CD4-positive, CD25-positive, alpha-beta regulatory T cell (primary cell): ENCODE results near the gene DENND6A. TPM values are rescaled to one million over a fixed set of nuclear protein-coding genes. Genes with fewer than 3 reads are reported as not detected.
"Not testable (repeated sequence)": the region's sequence is repeated elsewhere in the genome, so short reads cannot be mapped to it uniquely, and the experiment has no call there.

ENCODE experiments used
- ATAC-seq, 2 donors: fragments of 150-1000 bp; cut with Tn5 transposase; one replicate each; pipeline ENCODE4 v1.10.0; 2021; ENCODE audit warnings: low read depth in 2 of 2, moderate number of reproducible peaks in 2 of 2, moderate library complexity in 1 of 2
- DNase-seq, 3 donors: peaks; one replicate each; pipeline versions ENCODE4 v3.0.0 to v3.0.0-alpha.2; 2012 to 2022; ENCODE audit warnings: mixed read lengths in 1 of 3
- H3K27ac ChIP-seq: one replicate; pipeline ENCODE4 v1.7.0; 2013; ENCODE audit warnings: mild to moderate bottlenecking, low read length; ENCODE audit not compliant: insufficient read depth, poor library complexity, severe bottlenecking
- H3K27me3 ChIP-seq: one replicate; pipeline ENCODE4 v1.7.0; 2013; ENCODE audit warnings: low read length; ENCODE audit not compliant: control insufficient read depth, insufficient read depth
- H3K36me3 ChIP-seq: one replicate; pipeline ENCODE4 v1.7.0; 2013; ENCODE audit warnings: mild to moderate bottlenecking, low read length, moderate library complexity; ENCODE audit not compliant: control insufficient read depth, insufficient read depth
- H3K4me1 ChIP-seq: 2 replicates; pipeline ENCODE4 v1.7.0; 2013; ENCODE audit warnings: mild to moderate bottlenecking, low read length; ENCODE audit not compliant: insufficient read depth, control insufficient read depth, poor library complexity, severe bottlenecking
- H3K4me3 ChIP-seq: one replicate; pipeline ENCODE4 v1.7.0; 2013; ENCODE audit warnings: low read depth, mild to moderate bottlenecking, low read length, moderate library complexity
- H3K9me3 ChIP-seq, 2 experiments: 1 replicate in 1 of 2; 2 replicates in 1 of 2; pipeline ENCODE4 v1.7.0; 2013; ENCODE audit warnings: low read length in 2 of 2, mild to moderate bottlenecking in 1 of 2, moderate library complexity in 1 of 2; ENCODE audit not compliant: control insufficient read depth in 2 of 2
- H3K27ac Mint-ChIP-seq, 3 donors: one replicate each; pipeline ENCODE4 v1.8.0; 2020 to 2022; ENCODE audit warnings: mild to moderate bottlenecking in 3 of 3, mixed read lengths in 3 of 3, moderate library complexity in 2 of 3
- H3K27me3 Mint-ChIP-seq: one replicate; pipeline ENCODE4 v1.8.0; 2022; ENCODE audit warnings: mild to moderate bottlenecking, mixed read lengths
- H3K36me3 Mint-ChIP-seq: one replicate; pipeline ENCODE4 v1.8.0; 2020; ENCODE audit warnings: mixed read lengths
- H3K4me1 Mint-ChIP-seq, 4 donors: one replicate each; pipeline ENCODE4 v1.8.0; 2020 to 2022; ENCODE audit warnings: mixed read lengths in 4 of 4, mild to moderate bottlenecking in 1 of 4
- H3K4me3 Mint-ChIP-seq, 4 donors: one replicate each; pipeline ENCODE4 v1.8.0; 2020 to 2022; ENCODE audit warnings: mild to moderate bottlenecking in 4 of 4, mixed read lengths in 4 of 4, moderate library complexity in 3 of 4
- H3K9me3 Mint-ChIP-seq, 7 donors: one replicate each; pipeline ENCODE4 v1.8.0; 2020 to 2022; ENCODE audit warnings: mixed read lengths in 7 of 7, mild to moderate bottlenecking in 3 of 7, moderate library complexity in 2 of 7
- polyA plus RNA-seq, 4 donors: library from polyadenylated mRNA; unstranded; fragments of 300-500 nt; fragmentation: Illumina TruSeq; gene quantifications; one replicate each; pipeline ENCODE4 v1.2.3, GENCODE V29; 2021
- total RNA-seq: library from RNA; stranded (reverse); gene quantifications from one replicate; pipeline ENCODE4 v1.2.3, GENCODE V29; 2022

DENND6A gene
- total and polyA plus RNA-seq, 5 donors from 2014 or later = 28.3 to 43.6 (median 33.2) TPM

- Mint-ChIP-seq H3K9me3 (no peaks in the 10 kb centered on the region), H3K36me3 (peaks cover 39% of the 10 kb centered on the region), H3K4me3 (no peak overlapping the region), H3K27me3 (no peaks in the 10 kb centered on the region), H3K4me1 (peaks cover 12 to 31% (median 20%) of the 10 kb centered on the region in 4 donors), H3K27ac (no peak overlapping the region)
- no peaks in the 10 kb centered on the region for H3K4me1 ChIP-seq
- no peak overlapping the region for H3K27ac ChIP-seq
- no peak for ATAC-seq
- peaks cover 55% of the 10 kb centered on the region for H3K36me3 ChIP-seq
- no peaks in the 10 kb centered on the region for H3K27me3 ChIP-seq
- H3K9me3 ChIP-seq = no peaks in the 10 kb centered on the region
- no peak for DNase-seq
- H3K4me3 ChIP-seq = no peak overlapping the region
Observed at GRCh38 chr3:57655727-57656126, 37.1 kb downstream of the DENND6A start.

- H3K27ac ChIP-seq = peak overlapping the region; percentile 7
- no peaks in the 10 kb centered on the region for H3K4me1 ChIP-seq
- peak in 2 of 3 donors; percentile 13 to 37 for DNase-seq
- Mint-ChIP-seq H3K9me3 (peaks cover 0 to 6% (median 0%) of the 10 kb centered on the region in 7 donors), H3K27ac (peak overlapping the region in 2 of 3 donors; percentile 8 to 60), H3K36me3 (peaks cover 45% of the 10 kb centered on the region), H3K27me3 (no peaks in the 10 kb centered on the region), H3K4me1 (peaks cover 10 to 28% (median 18%) of the 10 kb centered on the region in 4 donors), H3K4me3 (no peak overlapping the region)
- ATAC-seq = no peak
- H3K4me3 ChIP-seq = no peak overlapping the region
- H3K36me3 ChIP-seq = peaks cover 40% of the 10 kb centered on the region
- no peaks in the 10 kb centered on the region for H3K27me3 ChIP-seq
- H3K9me3 ChIP-seq = no peaks in the 10 kb centered on the region
Observed at GRCh38 chr3:57654267-57654666, 38.6 kb downstream of the DENND6A start.

- H3K27ac Mint-ChIP-seq = peak overlapping the region in 2 of 3 donors; percentile 59 to 61
- H3K27me3 Mint-ChIP-seq = peaks cover 4% of the 10 kb centered on the region
- no peak for DNase-seq
- no peak overlapping the region for H3K4me3 Mint-ChIP-seq
- H3K27me3 ChIP-seq = no peaks in the 10 kb centered on the region
- H3K36me3 ChIP-seq = peaks cover 24% of the 10 kb centered on the region
- H3K27ac ChIP-seq = no peak overlapping the region
- H3K4me3 ChIP-seq = no peak overlapping the region
- peaks cover 61% of the 10 kb centered on the region for H3K36me3 Mint-ChIP-seq
- no peaks in the 10 kb centered on the region for H3K4me1 ChIP-seq
- H3K9me3 Mint-ChIP-seq = peaks cover 0 to 11% (median 4%) of the 10 kb centered on the region in 7 donors
- no peaks in the 10 kb centered on the region for H3K9me3 ChIP-seq
- ATAC-seq = no peak
- H3K4me1 Mint-ChIP-seq = peaks cover 20 to 27% (median 22%) of the 10 kb centered on the region in 4 donors
Observed at GRCh38 chr3:57652203-57652602, 40.7 kb downstream of the DENND6A start.

GRCh38 chr3:57647292-57647940 lies 45.5 kb downstream of the DENND6A start:
- H3K4me1 Mint-ChIP-seq = peaks cover 12 to 18% (median 16%) of the 10 kb centered on the region in 4 donors
- H3K36me3 Mint-ChIP-seq = peaks cover 61% of the 10 kb centered on the region
- H3K4me1 ChIP-seq = no peaks in the 10 kb centered on the region
- H3K4me3 ChIP-seq = no peak overlapping the region
- no peaks in the 10 kb centered on the region for H3K9me3 ChIP-seq
- DNase-seq = no peak
- no peak overlapping the region for H3K27ac ChIP-seq
- peaks cover 33% of the 10 kb centered on the region for H3K36me3 ChIP-seq
- no peak overlapping the region for H3K4me3 Mint-ChIP-seq
- peak overlapping the region; percentile 9 to 75 (median 14) for H3K27ac Mint-ChIP-seq
- H3K9me3 Mint-ChIP-seq = peaks cover 0 to 11% (median 4%) of the 10 kb centered on the region in 7 donors
- H3K27me3 Mint-ChIP-seq = peaks cover 4% of the 10 kb centered on the region
- H3K27me3 ChIP-seq = no peaks in the 10 kb centered on the region
- ATAC-seq = no peak

GRCh38 chr3:57646723-57647122 lies 46.2 kb downstream of the DENND6A start:
- DNase-seq (peak in 1 of 3 donors; percentile 13), ATAC-seq (no peak)
- Mint-ChIP-seq H3K36me3 (peaks cover 60% of the 10 kb centered on the region), H3K27me3 (peaks cover 4% of the 10 kb centered on the region), H3K4me3 (no peak overlapping the region), H3K27ac (peak overlapping the region; percentile 9 to 75 (median 14)), H3K9me3 (peaks cover 0 to 11% (median 4%) of the 10 kb centered on the region in 7 donors), H3K4me1 (peaks cover 10 to 20% (median 13%) of the 10 kb centered on the region in 4 donors)
- H3K36me3 ChIP-seq = peaks cover 37% of the 10 kb centered on the region
- no peaks in the 10 kb centered on the region for H3K9me3 ChIP-seq
- no peak overlapping the region for H3K27ac ChIP-seq
- no peak overlapping the region for H3K4me3 ChIP-seq
- H3K27me3 ChIP-seq = no peaks in the 10 kb centered on the region
- H3K4me1 ChIP-seq = no peaks in the 10 kb centered on the region

GRCh38 chr3:57644740-57645139 lies 48.1 kb downstream of the DENND6A start:
- ATAC-seq (no peak), DNase-seq (no peak)
- peaks cover 10 to 19% (median 13%) of the 10 kb centered on the region in 4 donors for H3K4me1 Mint-ChIP-seq
- peaks cover 4% of the 10 kb centered on the region for H3K27me3 Mint-ChIP-seq
- Histone ChIP-seq H3K27ac (no peak overlapping the region), H3K9me3 (no peaks in the 10 kb centered on the region), H3K36me3 (peaks cover 44% of the 10 kb centered on the region), H3K4me3 (no peak overlapping the region), H3K27me3 (no peaks in the 10 kb centered on the region), H3K4me1 (no peaks in the 10 kb centered on the region)
- H3K36me3 Mint-ChIP-seq = peaks cover 53% of the 10 kb centered on the region
- no peak overlapping the region for H3K4me3 Mint-ChIP-seq
- peaks cover 0 to 11% (median 4%) of the 10 kb centered on the region in 7 donors for H3K9me3 Mint-ChIP-seq
- no peak overlapping the region for H3K27ac Mint-ChIP-seq

- peaks cover 77% of the 10 kb centered on the region for H3K36me3 ChIP-seq
- no peak overlapping the region for H3K27ac Mint-ChIP-seq
Observed at GRCh38 chr3:57637391-57637790, 55.5 kb downstream of the DENND6A start.

GRCh38 chr3:57634259-57634658 lies 58.6 kb downstream of the DENND6A start:
- Mint-ChIP-seq H3K36me3 (peaks cover 39% of the 10 kb centered on the region), H3K4me1 (peaks cover 0 to 12% (median 3%) of the 10 kb centered on the region in 4 donors)
- H3K9me3 Mint-ChIP-seq, DNase-seq, H3K4me1 ChIP-seq, H3K9me3 ChIP-seq, H3K27me3 ChIP-seq, ATAC-seq, H3K27ac ChIP-seq, H3K4me3 Mint-ChIP-seq, H3K4me3 ChIP-seq, H3K27me3 Mint-ChIP-seq, H3K27ac Mint-ChIP-seq: not testable (repeated sequence)
- peaks cover 75% of the 10 kb centered on the region for H3K36me3 ChIP-seq

More at GRCh38 chr3:57637391-57637790, 55.5 kb downstream of the DENND6A start:
- Mint-ChIP-seq H3K4me3 (no peak overlapping the region), H3K4me1 (peaks cover 0 to 12% (median 4%) of the 10 kb centered on the region in 4 donors), H3K27me3 (no peaks in the 10 kb centered on the region), H3K9me3 (no peaks in the 10 kb centered on the region), H3K36me3 (peaks cover 43% of the 10 kb centered on the region)
- no peak for DNase-seq
- H3K27ac ChIP-seq = no peak overlapping the region
- no peaks in the 10 kb centered on the region for H3K9me3 ChIP-seq
- H3K4me3 ChIP-seq = no peak overlapping the region
- ATAC-seq = no peak
- no peaks in the 10 kb centered on the region for H3K4me1 ChIP-seq
- no peaks in the 10 kb centered on the region for H3K27me3 ChIP-seq
